GM21390 (cell line): ENCODE results near the gene SNX9.
"Not testable (repeated sequence)": the region's sequence is repeated elsewhere in the genome, so short reads cannot be mapped to it uniquely, and the experiment has no call there.

ENCODE experiments used
- ATAC-seq: cut with Tn5 transposase; IDR thresholded peaks from one replicate; pipeline ENCODE4 v1.9.1; 2021; ENCODE audit not compliant: unreplicated experiment

The SNX9 gene

DNA sequence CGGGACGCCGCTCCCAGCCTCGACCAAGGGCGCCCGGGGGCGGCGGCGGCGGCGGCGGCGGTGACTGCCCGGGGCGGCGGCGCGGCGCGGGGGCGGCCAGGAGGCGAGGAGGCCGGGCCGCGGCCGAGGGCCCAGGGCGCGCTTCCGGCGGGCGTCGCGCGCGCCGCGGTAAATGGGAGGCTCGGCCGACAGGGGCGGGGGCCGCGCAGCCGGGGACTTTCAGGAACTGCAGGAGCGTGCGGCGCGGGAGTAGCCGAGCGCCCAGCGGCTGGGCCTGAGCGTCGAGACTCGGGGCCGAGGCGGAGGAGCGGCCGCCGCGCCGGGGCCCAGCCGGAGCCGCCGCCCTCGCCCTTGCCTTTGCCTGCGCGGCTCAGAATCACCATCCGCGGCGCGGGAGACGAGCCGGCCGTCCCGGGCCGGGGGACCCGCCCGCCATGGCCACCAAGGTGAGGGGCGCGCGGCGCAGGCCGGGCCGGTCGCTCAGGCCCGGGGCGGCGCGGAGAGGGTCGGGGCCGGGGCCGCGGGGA, at the start of gene SNX9:
SNX9 (plus strand) TSS at position 246 of the 527 bp plus-strand sequence; CDS start at position 435, 189 bp downstream.
- peak; percentile 80 for ATAC-seq

- no peak for ATAC-seq
These were observed 49.7 kb upstream of the SNX9 start for GRCh38 chr6:157773248-157773773.

DNA sequence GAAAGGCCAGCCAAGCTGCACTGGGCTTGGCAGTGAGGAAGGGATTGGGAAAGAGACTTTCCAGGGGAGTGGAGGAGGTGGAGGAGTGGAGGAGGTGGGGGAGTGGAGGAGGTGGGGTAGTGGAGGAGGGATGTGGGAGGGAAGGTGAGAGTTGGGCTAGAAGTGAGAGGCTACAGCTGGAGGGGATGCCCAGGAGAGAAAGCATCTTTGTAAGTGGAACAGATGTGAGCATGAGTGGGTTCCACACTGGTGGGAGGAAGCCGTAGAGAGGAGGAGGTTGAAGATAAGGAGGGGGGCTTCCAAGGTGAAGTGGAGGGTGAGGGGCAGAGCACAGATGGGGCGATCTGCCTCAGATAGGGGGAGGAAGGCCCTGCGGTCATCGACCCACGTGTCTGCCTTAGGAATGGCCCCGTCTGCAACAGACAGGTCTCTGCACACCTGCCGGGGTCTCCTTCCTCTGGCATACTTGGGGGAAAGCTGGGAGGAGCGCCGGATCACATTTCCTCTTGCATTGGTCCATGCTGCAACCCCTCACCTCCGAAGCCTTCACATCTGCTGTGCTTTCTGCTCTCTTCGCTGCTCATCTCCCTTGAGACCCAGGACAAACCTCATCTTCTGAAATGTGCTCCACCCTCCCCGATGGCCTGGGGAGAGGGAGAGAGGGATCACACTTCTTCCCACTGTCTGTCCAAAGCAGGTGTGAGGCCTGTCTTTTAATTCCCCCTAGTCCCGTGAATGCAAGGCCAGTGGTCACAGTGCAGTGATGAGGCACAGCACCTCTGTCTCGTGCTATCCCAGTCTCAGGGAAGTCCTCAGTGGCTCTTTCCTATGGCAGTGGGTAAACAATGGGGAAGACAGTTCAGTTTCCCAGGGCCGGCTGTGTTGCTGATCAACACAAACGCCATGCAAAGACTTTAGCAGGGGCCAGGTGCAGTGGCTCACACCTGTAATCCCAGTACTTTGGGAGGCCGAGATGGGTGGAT, 48.6 kb upstream of the SNX9 start:
- no peak for ATAC-seq

DNA sequence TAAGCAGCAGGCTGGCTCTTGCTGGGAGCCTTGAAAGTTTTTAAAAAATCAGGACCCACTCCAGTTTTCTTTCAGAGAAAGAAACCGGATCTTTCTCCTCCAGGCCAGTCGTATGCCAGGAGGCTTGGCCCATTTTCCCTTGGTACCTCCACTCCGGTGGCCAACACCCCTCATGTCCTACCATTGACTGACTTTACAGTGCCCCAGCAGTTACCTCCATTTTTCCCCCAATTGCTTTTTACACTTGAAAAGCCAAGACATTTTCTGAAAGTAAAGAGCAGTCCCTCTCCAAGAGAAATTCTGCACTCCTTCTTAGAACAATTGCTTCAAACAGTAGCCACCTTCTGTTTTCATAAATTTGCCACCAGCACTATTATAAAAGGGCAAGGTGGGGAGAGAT, 47.7 kb upstream of the SNX9 start:
- ATAC-seq: no peak

- ATAC-seq: no peak
These were observed 45.7 kb upstream of the SNX9 start for GRCh38 chr6:157777344-157777743.

DNA sequence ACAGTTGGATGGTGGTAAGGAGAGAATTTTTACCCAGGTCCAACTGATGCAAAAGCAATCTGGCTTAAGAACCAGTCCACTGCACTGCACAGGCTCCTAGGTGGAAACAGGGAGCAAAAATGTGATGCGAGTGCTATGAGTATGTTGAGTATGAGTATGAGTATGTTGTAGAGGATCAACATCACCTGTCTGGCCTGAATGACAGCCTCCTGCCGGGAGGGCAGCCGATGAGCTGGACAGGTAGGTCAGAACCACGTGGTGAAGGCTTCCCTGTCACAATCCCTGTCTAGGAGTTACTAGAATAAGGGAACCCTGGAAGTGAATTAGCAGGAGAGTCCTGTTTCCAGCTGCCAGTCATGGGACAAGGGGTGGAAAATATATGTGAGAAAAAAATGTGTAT, 44.3 kb upstream of the SNX9 start:
- no peak for ATAC-seq

DNA sequence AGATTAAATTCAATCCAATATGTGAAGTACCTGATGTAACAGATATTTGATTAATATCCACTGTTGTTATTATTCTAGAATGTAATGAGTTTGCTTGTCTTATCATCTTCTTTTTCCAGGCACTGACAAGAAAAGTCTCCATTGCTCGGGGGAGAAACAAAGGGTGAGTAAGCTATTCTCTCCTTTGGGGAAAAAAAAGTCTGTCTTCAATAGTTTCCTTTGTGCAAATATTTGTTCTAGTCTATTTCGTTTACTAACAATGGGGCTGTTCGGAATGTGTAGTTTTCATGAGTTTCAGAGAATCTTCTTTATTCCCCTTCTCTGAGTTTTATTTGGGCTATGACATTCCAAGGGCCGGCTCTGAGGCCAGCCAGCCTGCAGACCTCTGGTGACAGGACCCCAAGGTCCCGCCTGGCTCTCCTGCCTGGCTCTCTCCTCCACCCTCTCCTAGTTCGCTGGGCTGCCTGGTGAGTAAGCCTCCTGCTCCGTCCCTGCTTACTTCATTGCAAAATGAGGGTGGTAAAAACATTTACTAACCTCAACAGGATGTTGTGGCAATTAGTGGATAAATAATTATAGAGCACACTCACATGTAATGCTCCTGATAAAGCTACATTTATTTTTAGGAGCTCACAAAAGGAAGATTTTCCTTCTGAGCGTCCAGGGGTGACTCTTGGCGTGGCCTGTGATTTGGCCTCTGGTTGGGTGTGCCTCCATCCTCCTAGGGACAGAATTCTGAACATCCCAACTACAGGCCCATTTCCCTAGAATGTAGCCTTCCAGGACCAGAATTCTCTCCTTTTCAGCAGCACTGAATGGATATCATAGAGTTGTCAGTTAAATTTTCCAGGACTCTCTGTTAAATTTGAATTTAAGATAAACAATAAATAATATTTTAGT, 43.1 kb upstream of the SNX9 start:
- ATAC-seq: no peak

- ATAC-seq: no peak
These were observed 37.4 kb upstream of the SNX9 start for GRCh38 chr6:157785636-157786035.

- no peak for ATAC-seq
These were observed 36.8 kb upstream of the SNX9 start for GRCh38 chr6:157786221-157786620.

DNA sequence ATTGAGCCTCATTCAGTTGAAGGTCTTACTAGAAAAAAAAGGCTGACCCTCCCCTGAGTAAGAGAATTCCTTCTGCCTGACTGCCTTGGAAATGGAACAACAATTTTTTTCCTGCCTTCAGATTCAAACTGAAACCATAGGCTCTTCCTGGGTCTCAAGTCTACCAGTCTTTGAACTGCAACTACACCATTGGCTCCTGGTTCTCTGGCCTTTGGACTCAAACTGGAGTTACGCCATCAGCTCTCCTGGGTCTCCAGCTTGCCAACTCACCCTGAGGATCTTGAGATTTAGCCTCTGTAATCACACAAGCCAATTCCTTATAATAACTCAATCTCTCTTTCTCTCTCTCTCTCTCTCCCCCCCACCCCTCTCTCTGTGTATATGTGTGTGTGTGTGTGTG, 36.0 kb upstream of the SNX9 start:
- ATAC-seq: no peak

DNA sequence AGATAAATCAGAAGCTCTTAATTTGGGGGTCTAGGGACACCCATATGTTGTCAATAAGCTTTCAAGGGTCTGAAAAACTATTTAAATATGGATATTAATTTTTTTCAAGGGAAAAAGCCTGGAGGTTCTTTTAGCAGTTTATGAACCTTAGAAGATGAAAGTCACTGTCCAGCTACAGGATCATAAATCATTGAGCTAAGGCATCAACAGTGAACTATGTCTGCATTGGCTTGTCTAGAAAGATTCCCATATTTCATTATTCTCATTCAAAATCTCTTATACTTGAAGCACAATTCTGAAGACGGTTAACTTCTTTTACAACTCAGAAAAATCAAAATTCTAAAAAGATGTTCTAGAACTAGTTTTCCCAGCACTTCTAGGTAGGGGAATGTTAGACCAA, 34.9 kb upstream of the SNX9 start:
- ATAC-seq: no peak

DNA sequence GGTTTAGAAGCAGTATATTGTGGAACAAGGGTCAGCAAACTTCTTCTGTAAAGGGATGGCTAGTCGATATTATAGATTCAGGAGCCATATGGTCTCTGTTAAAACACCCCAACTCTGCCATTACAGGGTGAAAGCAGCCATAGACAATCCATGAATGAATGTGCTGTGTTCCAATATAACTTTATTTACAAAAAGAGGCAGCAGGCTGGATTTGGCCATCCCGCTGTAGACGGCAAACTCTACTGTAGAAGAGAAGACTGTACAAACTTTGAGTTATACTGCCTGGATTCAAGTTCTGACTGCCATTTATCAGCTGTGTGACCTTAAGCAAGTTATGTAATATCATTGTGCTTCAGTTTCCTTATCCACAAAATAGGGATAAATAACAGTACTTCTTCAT, 33.7 kb upstream of the SNX9 start:
- no peak for ATAC-seq

DNA sequence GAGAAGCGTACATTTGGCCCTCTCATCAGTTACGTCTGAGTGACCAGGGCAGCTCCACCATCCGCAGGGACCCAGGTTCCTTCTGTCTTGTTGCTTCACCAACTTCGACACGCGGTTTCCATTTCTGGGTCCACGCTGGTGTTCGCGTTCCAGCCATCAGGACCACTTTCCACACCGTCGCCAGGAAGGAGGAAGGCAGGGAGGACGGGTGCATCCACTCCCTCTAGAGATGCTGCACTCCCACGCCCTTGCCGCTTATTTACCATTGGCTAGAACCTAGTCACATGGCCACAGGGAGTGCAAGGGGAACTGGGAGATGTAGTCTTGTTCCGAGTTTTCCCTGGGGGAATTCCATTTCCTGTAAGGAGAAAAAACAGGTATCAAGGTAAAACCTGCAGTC, 33.2 kb upstream of the SNX9 start:
- no peak for ATAC-seq

DNA sequence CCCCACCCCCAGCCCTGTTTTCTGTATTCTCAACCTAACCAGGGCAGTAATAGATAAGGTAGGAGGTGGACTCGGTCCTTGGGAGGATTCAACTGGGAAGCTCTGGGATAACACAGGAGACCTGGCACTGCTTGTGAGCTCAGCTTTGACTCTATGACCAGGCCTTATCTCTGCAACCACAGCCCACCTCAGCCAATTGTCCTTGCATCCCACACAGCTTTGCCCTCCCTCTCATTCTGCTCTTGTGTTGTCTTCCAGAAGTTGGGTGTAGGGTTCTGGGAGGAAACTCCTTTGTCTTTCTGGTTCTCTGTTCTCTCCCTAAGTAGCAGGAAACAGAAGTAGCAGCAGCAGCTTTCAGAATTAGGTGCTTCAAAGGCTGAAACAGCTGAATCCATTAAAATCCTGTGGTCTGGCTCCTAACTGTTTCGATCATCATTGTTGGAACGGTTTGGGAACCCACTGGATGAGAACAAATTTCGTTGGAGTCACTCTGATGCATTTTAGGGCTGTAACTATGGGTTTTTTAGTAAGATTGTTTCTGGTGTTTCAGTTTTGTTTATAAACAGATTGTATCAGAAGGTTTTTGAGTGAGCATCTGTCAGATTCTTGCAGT, 32.4 kb upstream of the SNX9 start:
- no peak for ATAC-seq

DNA sequence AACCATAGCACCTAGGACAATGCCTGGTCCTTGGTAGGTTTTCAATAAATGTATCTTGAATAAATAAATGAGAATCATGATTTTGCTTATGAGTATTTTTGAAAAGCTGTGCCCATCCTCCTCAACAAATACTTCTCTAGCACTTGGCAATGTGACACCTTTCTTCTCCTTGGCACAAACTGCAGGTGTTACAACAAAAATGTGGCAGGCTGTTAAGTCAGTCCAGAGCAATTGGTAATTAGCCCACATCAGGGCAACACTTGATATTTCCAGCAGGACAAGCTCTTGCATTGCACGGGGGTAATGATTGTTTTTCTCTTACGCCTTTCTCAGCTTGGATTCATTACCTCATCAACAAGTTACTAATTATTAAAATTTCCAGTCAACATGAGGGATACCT, 31.6 kb upstream of the SNX9 start:
- ATAC-seq: no peak

DNA sequence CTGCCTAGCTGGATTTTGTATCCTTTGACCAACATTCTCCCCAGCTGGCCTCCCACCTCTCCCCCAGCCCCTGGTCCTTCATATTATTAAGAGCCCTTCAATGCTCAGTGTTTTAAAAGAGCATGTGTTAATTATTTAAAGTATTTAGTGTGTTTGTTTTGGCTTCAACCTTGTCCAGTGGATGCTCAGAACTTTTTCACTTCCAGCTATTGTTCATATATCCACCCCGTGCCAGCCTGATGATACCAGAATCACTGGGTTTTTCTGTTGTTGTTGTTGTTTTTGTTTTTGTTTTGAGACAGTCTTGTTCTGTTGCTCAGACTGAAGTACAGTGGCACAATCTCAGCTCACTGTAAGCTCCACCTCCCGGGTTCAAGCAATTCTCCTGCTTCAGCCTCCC, 30.4 kb upstream of the SNX9 start:
- no peak for ATAC-seq

- not testable (repeated sequence) for ATAC-seq
These were observed 29.0 kb upstream of the SNX9 start for GRCh38 chr6:157794012-157794411.

GRCh38 chr6:157795841-157796240, 27.2 kb upstream of the SNX9 start:
- no peak for ATAC-seq

- no peak for ATAC-seq
These were observed 24.2 kb upstream of the SNX9 start for GRCh38 chr6:157798851-157799250.

GRCh38 chr6:157799561-157799960, 23.5 kb upstream of the SNX9 start:
- not testable (repeated sequence) for ATAC-seq
